H9 (cell line): ENCODE data around the gene SLC19A1. TPM values are rescaled to one million over a fixed set of nuclear protein-coding genes. Genes with fewer than 3 reads are reported as not detected.

Experiments used
- DNase-seq: peaks from one replicate; pipeline ENCODE4 v3.0.0-alpha.2; 2017
- H2AFZ ChIP-seq: one replicate; pipeline ENCODE4 v1.6.1; 2013; ENCODE audit warnings: mild to moderate bottlenecking, low read length, control low read depth, moderate library complexity
- H2AK5ac ChIP-seq: 2 replicates; pipeline ENCODE4 v1.6.1; 2013; ENCODE audit warnings: low read length, control low read depth, mixed read lengths; ENCODE audit not compliant: insufficient read length
- H2BK120ac ChIP-seq: one replicate; pipeline ENCODE4 v1.6.1; 2013; ENCODE audit warnings: low read depth, mild to moderate bottlenecking, low read length, control low read depth, inconsistent platforms; ENCODE audit not compliant: poor library complexity, severe bottlenecking
- H2BK12ac ChIP-seq: 2 replicates; pipeline ENCODE4 v1.6.1; 2013; ENCODE audit warnings: low read length, control low read depth, mixed read lengths, low read depth; ENCODE audit not compliant: insufficient read length
- H2BK15ac ChIP-seq: 2 replicates; pipeline ENCODE4 v1.6.1; 2013; ENCODE audit warnings: low read depth, low read length, control low read depth
- H2BK20ac ChIP-seq: one replicate; pipeline ENCODE4 v1.6.1; 2013; ENCODE audit warnings: low read depth, mild to moderate bottlenecking, low read length, control low read depth, inconsistent platforms; ENCODE audit not compliant: poor library complexity, severe bottlenecking
- H2BK5ac ChIP-seq: 2 replicates; pipeline ENCODE4 v1.6.1; 2013; ENCODE audit warnings: low read length, control low read depth, mixed read lengths; ENCODE audit not compliant: insufficient read length
- H3K14ac ChIP-seq: 2 replicates; pipeline ENCODE4 v1.6.1; 2013; ENCODE audit warnings: low read length, control low read depth; ENCODE audit not compliant: insufficient read depth
- H3K18ac ChIP-seq: 2 replicates; pipeline ENCODE4 v1.6.1; 2013; ENCODE audit warnings: low read depth, mild to moderate bottlenecking, mixed read lengths, low read length, control low read depth; ENCODE audit not compliant: insufficient read length
- H3K23ac ChIP-seq: 2 replicates; pipeline ENCODE4 v1.6.1; 2013; ENCODE audit warnings: low read length, control low read depth, mixed read lengths, low read depth; ENCODE audit not compliant: insufficient read length
- H3K23me2 ChIP-seq: 2 replicates; pipeline ENCODE4 v1.6.1; 2013; ENCODE audit warnings: low read depth, mild to moderate bottlenecking, mixed read lengths, low read length, control low read depth; ENCODE audit not compliant: insufficient read length, poor library complexity, severe bottlenecking
- H3K27ac ChIP-seq: 2 replicates; pipeline ENCODE4 v1.5.1; 2013; ENCODE audit warnings: low read length, control low read depth, mixed read lengths, low read depth; ENCODE audit not compliant: insufficient read length
- H3K27me3 ChIP-seq: 2 replicates; pipeline ENCODE4 v1.6.1; 2013; ENCODE audit warnings: low read length, control low read depth, inconsistent platforms; ENCODE audit not compliant: insufficient read depth
- H3K4ac ChIP-seq: 2 replicates; pipeline ENCODE4 v1.6.1; 2013; ENCODE audit warnings: low read depth, mild to moderate bottlenecking, control low read depth, inconsistent platforms, low read length, moderate library complexity
- H3K4me1 ChIP-seq: 2 replicates; pipeline ENCODE4 v1.6.1; 2013; ENCODE audit warnings: low read length, control low read depth, inconsistent platforms; ENCODE audit not compliant: insufficient read depth
- H3K4me2 ChIP-seq: 2 replicates; pipeline ENCODE4 v1.6.1; 2013; ENCODE audit warnings: low read length, control low read depth, mixed read lengths; ENCODE audit not compliant: insufficient read length, insufficient read depth
- H3K56ac ChIP-seq: 2 replicates; pipeline ENCODE4 v1.6.1; 2013; ENCODE audit warnings: low read depth, mild to moderate bottlenecking, mixed read lengths, low read length, control low read depth; ENCODE audit not compliant: insufficient read length
- H3K79me1 ChIP-seq: 2 replicates; pipeline ENCODE4 v1.6.1; 2013; ENCODE audit warnings: low read depth, mild to moderate bottlenecking, moderate library complexity, low read length, control low read depth, inconsistent platforms; ENCODE audit not compliant: insufficient read depth, poor library complexity, severe bottlenecking
- H3K79me2 ChIP-seq: 2 replicates; pipeline ENCODE4 v1.6.1; 2013; ENCODE audit warnings: low read length, control low read depth, inconsistent platforms; ENCODE audit not compliant: insufficient read depth
- H3K9ac ChIP-seq: 2 replicates; pipeline ENCODE4 v1.6.1; 2013; ENCODE audit warnings: low read length, control low read depth, mixed read lengths; ENCODE audit not compliant: insufficient read length; ENCODE audit errors: extremely low read depth
- H3K9me3 ChIP-seq: one replicate; pipeline ENCODE4 v1.6.1; 2013; ENCODE audit warnings: low read depth, low read length, inconsistent platforms; ENCODE audit not compliant: control insufficient read depth
- H3T11ph ChIP-seq: one replicate; pipeline ENCODE4 v1.6.1; 2013; ENCODE audit warnings: mild to moderate bottlenecking, low read length, control low read depth, inconsistent platforms
- H4K20me1 ChIP-seq: one replicate; pipeline ENCODE4 v1.6.1; 2013; ENCODE audit not compliant: control insufficient read depth, insufficient read length, insufficient read depth
- H4K5ac ChIP-seq: 2 replicates; pipeline ENCODE4 v1.6.1; 2013; ENCODE audit warnings: low read depth, mild to moderate bottlenecking, mixed read lengths, low read length, control low read depth; ENCODE audit not compliant: insufficient read length
- H4K8ac ChIP-seq: replicated peaks from 2 replicates; pipeline ENCODE4 v1.6.1; 2013; ENCODE audit warnings: low read length, control low read depth, mixed read lengths, low read depth; ENCODE audit not compliant: insufficient read length
- H4K91ac ChIP-seq: 2 replicates; pipeline ENCODE4 v1.6.1; 2013; ENCODE audit warnings: low read depth, mild to moderate bottlenecking, moderate library complexity, mixed read lengths, low read length, control low read depth; ENCODE audit not compliant: insufficient read length
- H3K27ac Mint-ChIP-seq, 3 experiments: 2 replicates in 2 of 3; 3 replicates in 1 of 3; pipeline ENCODE4 v1.8.0; 2020 to 2021; ENCODE audit warnings: mixed read lengths in 3 of 3, mild to moderate bottlenecking in 1 of 3, moderate library complexity in 1 of 3
- H3K27me3 Mint-ChIP-seq: 2 replicates; pipeline ENCODE4 v1.8.0; 2021; ENCODE audit warnings: low read depth, mild to moderate bottlenecking, moderate library complexity, mixed read lengths
- H3K36me3 Mint-ChIP-seq, 3 experiments: 2 replicates in 2 of 3; 3 replicates in 1 of 3; pipeline ENCODE4 v1.8.0; 2020 to 2021; ENCODE audit warnings: low read depth in 3 of 3, mixed read lengths in 3 of 3; ENCODE audit not compliant: insufficient read depth in 1 of 3
- H3K4me1 Mint-ChIP-seq, 2 experiments: 2 replicates each; pipeline ENCODE4 v1.8.0; 2020; ENCODE audit warnings: mixed read lengths in 2 of 2
- H3K4me3 Mint-ChIP-seq, 2 experiments: 2 replicates in 1 of 2; 3 replicates in 1 of 2; pipeline ENCODE4 v1.8.0; 2020 to 2021; ENCODE audit warnings: mild to moderate bottlenecking in 2 of 2, mixed read lengths in 2 of 2, moderate library complexity in 1 of 2
- H3K9me3 Mint-ChIP-seq, 2 experiments: 2 replicates in 1 of 2; 3 replicates in 1 of 2; pipeline ENCODE4 v1.8.0; 2020; ENCODE audit warnings: mild to moderate bottlenecking in 2 of 2, mixed read lengths in 2 of 2, moderate library complexity in 1 of 2
- CTCF ChIP-seq: fragments of 200-600 bp; sonication (generic); conservative IDR thresholded peaks from 3 replicates; pipeline ENCODE4 v1.8.0; 2021; ENCODE audit warnings: antibody characterized with exemption, mild to moderate bottlenecking
- WGBS: extraction: QIAGEN DNeasy Blood & Tissue Kit; methylation state at CpG from one replicate; pipeline ENCODE4 v1.1.7; 2013; ENCODE audit warnings: missing lambda C conversion rate, low lambda C conversion rate, mixed read lengths; ENCODE audit not compliant: insufficient read length; ENCODE audit errors: extremely low coverage; 5-methylcytosine and 5-hydroxymethylcytosine counted together
- total RNA-seq: library from RNA; stranded (reverse); gene quantifications from 2 replicates; pipeline ENCODE4 v1.2.1, GENCODE V29; 2021

SLC19A1 gene
- total RNA-seq, 1 experiment from 2014 or later = 32.4 TPM

DNA sequence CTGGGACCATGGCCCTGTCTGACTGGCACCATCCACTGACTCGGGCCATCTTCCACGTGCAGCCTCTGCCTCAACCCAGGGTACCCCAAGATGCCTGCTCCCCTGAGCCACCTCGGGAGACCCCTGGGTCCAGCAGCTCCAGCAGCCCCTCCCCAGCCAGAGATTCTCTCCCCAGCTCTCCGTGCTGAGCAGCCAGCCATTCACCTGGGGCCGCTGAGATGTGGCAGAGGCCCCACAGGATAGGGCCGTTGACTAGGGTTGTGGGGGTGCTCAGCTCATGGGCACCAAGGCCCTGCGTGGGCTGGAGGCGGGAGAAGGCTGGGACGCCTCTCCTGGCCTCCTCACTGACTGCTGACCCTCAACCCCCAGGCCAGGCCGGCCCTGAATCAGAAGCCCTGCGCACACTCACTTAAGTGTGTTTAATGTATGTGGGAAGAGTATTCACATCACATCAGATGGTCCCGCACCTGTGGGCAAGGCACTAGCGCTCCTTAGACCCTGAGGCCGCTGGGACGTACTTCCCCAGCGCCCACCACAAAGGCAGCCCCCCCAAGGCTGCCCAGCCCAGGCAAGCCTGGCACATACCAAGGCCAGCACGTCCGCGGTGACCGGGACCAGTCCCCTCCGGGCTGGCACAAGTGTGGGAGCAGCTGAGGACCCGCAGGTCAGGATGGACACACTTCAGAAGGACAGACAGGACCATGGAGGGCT is 27.8 kb downstream of the SLC19A1 start:
- no peak overlapping the region for H3K56ac ChIP-seq
- no peak for DNase-seq
- H4K5ac ChIP-seq = no peak overlapping the region
- Mint-ChIP-seq H3K36me3 (peaks cover 18 to 48% (median 47%) of the 10 kb centered on the region in 3 experiments), H3K4me3 (no peak overlapping the region), H3K9me3 (peaks cover 18% of the 10 kb centered on the region in 2 experiments), H3K27ac (no peak overlapping the region; a peak in 1 of 7 replicates), H3K27me3 (peaks cover 5% of the 10 kb centered on the region), H3K4me1 (no peaks in the 10 kb centered on the region)
- no peak overlapping the region for H2BK5ac ChIP-seq
- H3K18ac ChIP-seq = no peak overlapping the region
- peaks cover under 1% of the 10 kb centered on the region for H3K9me3 ChIP-seq
- H3K27me3 ChIP-seq = no peaks in the 10 kb centered on the region
- H2AFZ ChIP-seq = no peak overlapping the region
- no peaks in the 10 kb centered on the region for H3K4me1 ChIP-seq
- H4K91ac ChIP-seq = no peak overlapping the region
- no peak overlapping the region for H3K9ac ChIP-seq
- H3K14ac ChIP-seq = no peak overlapping the region
- no peak overlapping the region for H3T11ph ChIP-seq
- H2AK5ac ChIP-seq = no peak overlapping the region
- H3K23me2 ChIP-seq = no peaks in the 10 kb centered on the region
- no peak overlapping the region for H3K4me2 ChIP-seq
- H2BK12ac ChIP-seq = no peak overlapping the region
- no peak overlapping the region for H3K27ac ChIP-seq
- H4K8ac ChIP-seq = no peak overlapping the region
- H3K4ac ChIP-seq = no peak overlapping the region
- no peak overlapping the region for H2BK20ac ChIP-seq
- H3K23ac ChIP-seq = no peak overlapping the region
- TF ChIP-seq CTCF = no peak
- H2BK120ac ChIP-seq = no peak overlapping the region
- WGBS = no CpG with 5 or more reads among the region's 22 CpGs
- H3K79me1 ChIP-seq = no peaks in the 10 kb centered on the region
- H3K79me2 ChIP-seq = no peaks in the 10 kb centered on the region
- H4K20me1 ChIP-seq = no peaks in the 10 kb centered on the region
- no peak overlapping the region for H2BK15ac ChIP-seq
